H1 (cell line): ENCODE results near the gene MBOAT2. TPM values are rescaled to one million over a fixed set of nuclear protein-coding genes. Genes with fewer than 3 reads are reported as not detected.
"Not testable (repeated sequence)": the region's sequence is repeated elsewhere in the genome, so short reads cannot be mapped to it uniquely, and the experiment has no call there.

Experiments
- CTCF ChIA-PET: fragments of 300-600 bp; sonication (Branson Sonifier 250); formaldehyde crosslinking; loops from one replicate; lab custom pipeline; 2021; ENCODE audit not compliant: partially characterized antibody; lab: Charles Lee
- POLR2A ChIA-PET: fragments of 300-600 bp; sonication (Branson Sonifier 250); formaldehyde crosslinking; loops from one replicate; lab custom pipeline; 2021; ENCODE audit warnings: inconsistent platforms; ENCODE audit not compliant: partially characterized antibody; lab: Charles Lee
- DNase-seq, 2 experiments: peaks; one replicate each; pipeline versions ENCODE4 v3.0.0 to v3.0.0-alpha.2; 2010 to 2022; ENCODE audit warnings: low spot score in 2 of 2, low read depth in 1 of 2, mixed read lengths in 1 of 2
- FAIRE-seq: peaks from 2 replicates; lab custom pipeline; 2011; peaks lifted over from hg19 to GRCh38; lab: Jason Lieb, UNC
- H2AFZ ChIP-seq: 2 replicates; pipeline ENCODE4 v1.8.1; 2012; ENCODE audit warnings: low read length, inconsistent platforms
- H2AK5ac ChIP-seq: 2 replicates; pipeline ENCODE4 v1.6.1; 2013; ENCODE audit warnings: low read depth, low read length
- H2BK120ac ChIP-seq: replicated peaks from 2 replicates; pipeline ENCODE3; 2013; ENCODE audit warnings: low read depth, low read length, inconsistent platforms
- H2BK12ac ChIP-seq: 2 replicates; pipeline ENCODE4 v1.6.1; 2013; ENCODE audit warnings: low read depth, low read length
- H2BK15ac ChIP-seq: 2 replicates; pipeline ENCODE4 v1.6.1; 2013; ENCODE audit warnings: low read length
- H2BK20ac ChIP-seq: 2 replicates; pipeline ENCODE4 v1.6.1; 2013; ENCODE audit warnings: low read length
- H2BK5ac ChIP-seq: 2 replicates; pipeline ENCODE4 v1.6.1; 2013; ENCODE audit warnings: low read depth, low read length
- H3K14ac ChIP-seq: 2 replicates; pipeline ENCODE4 v1.6.1; 2013; ENCODE audit warnings: inconsistent platforms; ENCODE audit not compliant: insufficient read length
- H3K18ac ChIP-seq: 2 replicates; pipeline ENCODE4 v1.6.1; 2013; ENCODE audit warnings: low read length; ENCODE audit errors: extremely low read depth
- H3K23ac ChIP-seq: 2 replicates; pipeline ENCODE4 v1.6.1; 2013; ENCODE audit warnings: inconsistent platforms; ENCODE audit not compliant: insufficient read length
- H3K23me2 ChIP-seq: 2 replicates; pipeline ENCODE4 v1.6.1; 2013; ENCODE audit warnings: low read depth, low read length
- H3K27ac ChIP-seq: 2 replicates; pipeline ENCODE4 v1.6.1; 2011; ENCODE audit warnings: low read depth, low read length, inconsistent platforms
- H3K27me3 ChIP-seq, 4 experiments: replicated peaks in 1 of 4; 1 replicate in 1 of 4; 2 replicates in 3 of 4; pipeline versions ENCODE4 v1.6.1 to v1.8.1; 2011 to 2013; ENCODE audit warnings: low read length in 3 of 4, mild to moderate bottlenecking in 3 of 4, inconsistent platforms in 2 of 4, mixed read lengths in 2 of 4, moderate library complexity in 1 of 4; ENCODE audit not compliant: control insufficient read depth in 3 of 4, insufficient read depth in 3 of 4; ENCODE audit errors: extremely low read depth in 1 of 4
- H3K36me3 ChIP-seq, 4 experiments: 2 replicates each; pipeline versions ENCODE4 v1.6.1 to v1.8.1; 2011 to 2013; ENCODE audit warnings: mild to moderate bottlenecking in 4 of 4, low read length in 3 of 4, moderate library complexity in 2 of 4, control low read depth in 1 of 4, inconsistent platforms in 1 of 4; ENCODE audit not compliant: insufficient read depth in 4 of 4, control insufficient read depth in 2 of 4
- H3K4ac ChIP-seq: replicated peaks from 2 replicates; pipeline ENCODE3; 2013; ENCODE audit warnings: low read length, low read depth, mixed read lengths, inconsistent platforms; ENCODE audit not compliant: insufficient read length
- H3K4me1 ChIP-seq, 4 experiments: replicated peaks in 1 of 4; 1 replicate in 1 of 4; 2 replicates in 3 of 4; pipeline versions ENCODE4 v1.6.1 to v1.8.1; 2011 to 2013; ENCODE audit warnings: low read length in 3 of 4, inconsistent platforms in 2 of 4, mixed read lengths in 1 of 4; ENCODE audit not compliant: insufficient read depth in 4 of 4, control insufficient read depth in 3 of 4
- H3K4me2 ChIP-seq, 2 experiments: 2 replicates each; pipeline versions ENCODE4 v1.6.1 to v1.8.1; 2011 to 2013; ENCODE audit warnings: low read depth in 2 of 2, low read length in 2 of 2, control low read depth in 1 of 2, inconsistent platforms in 1 of 2, mild to moderate bottlenecking in 1 of 2; ENCODE audit not compliant: insufficient read depth in 1 of 2
- H3K4me3 ChIP-seq, 4 experiments: fragments of 200-600, 300-600 bp in 1 of 4; sonication (generic), shearing (Covaris generic), sonication (Bioruptor Twin) in 1 of 4; 2 replicates each; pipeline versions ENCODE4 v1.5.1 to v1.8.1; 2011 to 2016; ENCODE audit warnings: low read length in 4 of 4, low read depth in 3 of 4, control low read depth in 2 of 4, inconsistent platforms in 2 of 4, mild to moderate bottlenecking in 2 of 4, mixed read lengths in 1 of 4, moderate library complexity in 1 of 4; ENCODE audit not compliant: insufficient read depth in 2 of 4; ENCODE audit errors: extremely low read depth in 1 of 4
- H3K56ac ChIP-seq: replicated peaks from 2 replicates; pipeline ENCODE3; 2013; ENCODE audit warnings: low read depth, mild to moderate bottlenecking, mixed read lengths, low read length, inconsistent platforms; ENCODE audit not compliant: insufficient read length
- H3K79me1 ChIP-seq: 2 replicates; pipeline ENCODE4 v1.6.1; 2013; ENCODE audit warnings: low read depth, low read length, control low read depth
- H3K79me2 ChIP-seq, 2 experiments: 2 replicates each; pipeline versions ENCODE4 v1.6.1 to v1.8.1; 2012 to 2013; ENCODE audit warnings: low read length in 2 of 2, mild to moderate bottlenecking in 2 of 2, inconsistent platforms in 1 of 2; ENCODE audit not compliant: insufficient read depth in 2 of 2, control insufficient read depth in 1 of 2
- H3K9ac ChIP-seq, 4 experiments: replicated peaks in 1 of 4; 1 replicate in 1 of 4; 2 replicates in 3 of 4; pipeline versions ENCODE4 v1.6.1 to v1.8.1; 2011 to 2013; ENCODE audit warnings: low read depth in 3 of 4, low read length in 3 of 4, control low read depth in 2 of 4, mild to moderate bottlenecking in 2 of 4, moderate library complexity in 2 of 4, inconsistent platforms in 1 of 4; ENCODE audit errors: extremely low read depth in 1 of 4
- H3K9me3 ChIP-seq, 2 experiments: 2 replicates each; pipeline versions ENCODE4 v1.6.1 to v1.8.1; 2012 to 2013; ENCODE audit warnings: mild to moderate bottlenecking in 2 of 2, moderate library complexity in 2 of 2, control low read depth in 1 of 2, inconsistent platforms in 1 of 2, low read depth in 1 of 2, low read length in 1 of 2, mixed read lengths in 1 of 2; ENCODE audit not compliant: insufficient read depth in 2 of 2
- H4K20me1 ChIP-seq, 2 experiments: replicated peaks in 1 of 2; 2 replicates each; pipeline versions ENCODE3 to v1.8.1; 2011 to 2013; ENCODE audit warnings: inconsistent platforms in 2 of 2, low read length in 2 of 2, mild to moderate bottlenecking in 1 of 2; ENCODE audit not compliant: insufficient read depth in 2 of 2, control insufficient read depth in 1 of 2
- H4K5ac ChIP-seq: 2 replicates; pipeline ENCODE4 v1.6.1; 2013; ENCODE audit warnings: low read length, low read depth, mixed read lengths, inconsistent platforms; ENCODE audit not compliant: insufficient read length
- H4K8ac ChIP-seq: 2 replicates; pipeline ENCODE4 v1.8.0; 2013; ENCODE audit warnings: mild to moderate bottlenecking, moderate library complexity, low read length, inconsistent platforms; ENCODE audit not compliant: insufficient read depth; ENCODE audit errors: extremely low read depth
- H4K91ac ChIP-seq: replicated peaks from 2 replicates; pipeline ENCODE3; 2013; ENCODE audit warnings: low read length, mixed read lengths, inconsistent platforms; ENCODE audit not compliant: insufficient read length
- WGBS, 2 experiments: shearing (Covaris generic) in 1 of 2; methylation state at CpG; one replicate each; pipeline versions ENCODE4 v1.1.6 to v1.1.7; 2013 to 2015; ENCODE audit warnings: low lambda C conversion rate in 2 of 2, mixed read lengths in 2 of 2, inconsistent platforms in 1 of 2, low coverage in 1 of 2, missing lambda C conversion rate in 1 of 2; ENCODE audit not compliant: insufficient replicate concordance in 2 of 2, insufficient coverage in 1 of 2, insufficient read length in 1 of 2; ENCODE audit errors: extremely low coverage in 1 of 2, missing lambda C conversion rate in 1 of 2; 5-methylcytosine and 5-hydroxymethylcytosine counted together
- polyA plus RNA-seq, 7 experiments: library from polyadenylated mRNA; depleted of rRNA in 3 of 7; stranded (reverse) in 5 of 7; unstranded in 2 of 7; fragments of >200 nt in 5 of 7; fragments of 200-250 nt in 2 of 7; gene quantifications; 1 replicate in 5 of 7; 2 replicates in 1 of 7; 4 replicates in 1 of 7; pipeline versions ENCODE4 v1.2.1 to v1.2.3, GENCODE V29; 2011 to 2013; ENCODE audit warnings: missing spikeins in 2 of 7, mixed read lengths in 2 of 7
- total RNA-seq: library from RNA; stranded (reverse); fragmentation: NEBNext Ultra II Directional; extraction: Animal tissue kit (Norgen Biotek cat#: 25700); gene quantifications from 2 replicates; pipeline ENCODE4 v1.2.1, GENCODE V29; 2021

The MBOAT2 gene
- total and polyA plus RNA-seq, 2 of the 8 experiments (the other 6 are each of a cell fraction or from before 2014, with no cell fraction given), result 11.2 to 23.4 TPM

- H2BK15ac ChIP-seq, H3K18ac ChIP-seq, H2BK120ac ChIP-seq, DNase-seq, H3K27me3 ChIP-seq, H2AK5ac ChIP-seq, H3K36me3 ChIP-seq, H4K8ac ChIP-seq, H4K91ac ChIP-seq, H3K79me2 ChIP-seq, H3K14ac ChIP-seq, H3K4me2 ChIP-seq, H3K4ac ChIP-seq, H3K56ac ChIP-seq, H2BK5ac ChIP-seq, FAIRE-seq, H3K79me1 ChIP-seq, H2AFZ ChIP-seq, H2BK20ac ChIP-seq, H3K23ac ChIP-seq, H3K4me1 ChIP-seq, CTCF ChIA-PET, H4K20me1 ChIP-seq, H3K9me3 ChIP-seq, H4K5ac ChIP-seq, H3K27ac ChIP-seq, H3K23me2 ChIP-seq, H2BK12ac ChIP-seq, H3K4me3 ChIP-seq, H3K9ac ChIP-seq, POLR2A ChIA-PET: not testable (repeated sequence)
- 79% methylated on average over 2 of the region's 2 CpGs; no CpG with 5 or more reads in 1 of the 2 experiments for WGBS, 2 experiments
Observed at GRCh38 chr2:8969348-8969747, 34.1 kb downstream of the MBOAT2 start.
